Spleen (tissue), 11 donors: ENCODE data around the gene TDRKH. TPM values are rescaled to one million over a fixed set of nuclear protein-coding genes. Genes with fewer than 3 reads are reported as not detected.
A peak's percentile ranks its signal among the peaks of the same experiment; 100 is the strongest.

Source experiments
- DNase-seq: peaks from one replicate; pipeline ENCODE4 v3.0.0-alpha.2; 2020
- H3K27ac ChIP-seq, 8 donors: fragments of 200-600 bp; sonication (generic) in 7 of 8; 1 replicate in 4 of 8; 2 replicates in 4 of 8; pipeline versions ENCODE4 v1.5.0 to v1.8.0; 2016 to 2021; ENCODE audit warnings: inconsistent platforms in 4 of 8, mild to moderate bottlenecking in 4 of 8, moderate library complexity in 1 of 8
- H3K27me3 ChIP-seq, 7 donors: fragments of 200-600 bp; sonication (generic) in 6 of 7; replicated peaks in 1 of 7; 1 replicate in 4 of 7; 2 replicates in 3 of 7; pipeline versions ENCODE4 v1.5.0 to v1.8.0; 2016 to 2021; ENCODE audit warnings: inconsistent platforms in 3 of 7, mild to moderate bottlenecking in 1 of 7
- H3K36me3 ChIP-seq, 6 donors: fragments of 200-600 bp; sonication (generic) in 5 of 6; 1 replicate in 4 of 6; 2 replicates in 2 of 6; pipeline versions ENCODE4 v1.5.0 to v1.8.0; 2016 to 2021; ENCODE audit warnings: inconsistent platforms in 2 of 6
- H3K4me1 ChIP-seq, 6 donors: fragments of 200-600 bp; sonication (generic) in 5 of 6; 1 replicate in 3 of 6; 2 replicates in 3 of 6; pipeline versions ENCODE4 v1.5.0 to v1.8.0; 2016 to 2021; ENCODE audit warnings: inconsistent platforms in 3 of 6
- H3K4me3 ChIP-seq, 8 donors: fragments of 200-600 bp; sonication (generic) in 7 of 8; 1 replicate in 4 of 8; 2 replicates in 4 of 8; pipeline versions ENCODE4 v1.5.0 to v1.8.0; 2016 to 2021; ENCODE audit warnings: inconsistent platforms in 4 of 8, mild to moderate bottlenecking in 4 of 8, moderate library complexity in 2 of 8
- H3K9me3 ChIP-seq, 8 donors: fragments of 200-600 bp; sonication (generic) in 7 of 8; 1 replicate in 4 of 8; 2 replicates in 4 of 8; pipeline versions ENCODE4 v1.5.0 to v1.8.0; 2016 to 2021; ENCODE audit warnings: inconsistent platforms in 4 of 8
- CTCF ChIP-seq, 11 experiments: fragments of 200-600 bp in 7 of 11; fragments of 450-650 bp in 4 of 11; sonication (generic) in 4 of 11; IDR thresholded peaks in 8 of 11; conservative IDR thresholded peaks in 3 of 11; 1 replicate in 7 of 11; 2 replicates in 4 of 11; pipeline versions ENCODE4 v1.4.0 to v1.8.0; 2016 to 2021; ENCODE audit warnings: antibody characterized with exemption in 11 of 11, inconsistent platforms in 4 of 11, mild to moderate bottlenecking in 1 of 11
- POLR2A ChIP-seq, 3 donors: fragments of 450-650 bp; IDR thresholded peaks; one replicate each; pipeline ENCODE4 v1.5.1; 2017; ENCODE audit warnings: antibody characterized with exemption in 3 of 3, mild to moderate bottlenecking in 1 of 3
- POLR2AphosphoS5 ChIP-seq, 3 donors: sonication (generic); formaldehyde crosslinking; IDR thresholded peaks; one replicate each; pipeline ENCODE4 v1.5.1; 2017; ENCODE audit warnings: antibody characterized with exemption in 3 of 3
- WGBS, 5 donors: extraction: QIAGEN DNeasy Blood & Tissue Kit in 3 of 5; methylation state at CpG; one replicate each; pipeline versions ENCODE4 v1.1.5 to v1.1.7; 2013 to 2018; 5-methylcytosine and 5-hydroxymethylcytosine counted together
- intact Hi-C: fragments of 100-400 bp; cut with DNase I; formaldehyde crosslinking; loops from one replicate; pipeline ENCODE4 v1.15.0; 2023; ENCODE audit warnings: low total_unique reads
- polyA plus RNA-seq, 3 donors: library from polyadenylated mRNA; stranded (reverse); fragments of 200-250 nt; gene quantifications; one replicate each; pipeline ENCODE4 v1.2.1, GENCODE V29; 2013
- total RNA-seq, 7 donors: library from RNA; depleted of rRNA in 3 of 7; stranded (reverse); fragments of >200 nt in 3 of 7; fragmentation: NEBNext Ultra II Directional in 4 of 7; extraction: Animal tissue kit (Norgen Biotek cat#: 25700) in 4 of 7; gene quantifications; one replicate each; pipeline versions ENCODE4 v1.1.0 to v1.2.1, GENCODE V29; 2016 to 2021
- donor health status: healthy with polysubstance abuse.
- donor health status: DM: no; HTN: no; CAD: no; lungs with moderate emphysema.
- donor health status: DM: no; HTN: no; CAD: no.
- donor health status: Bipolar disorder and iron deficiency.
- donor health status: healthy.
- donor health status: DM: no; HTN: no; CAD: no.
- donor health status: DM: yes; HTN: yes; CAD: no.

TDRKH gene
- total and polyA plus RNA-seq, 10 donors, result 3.1 to 21.6 (median 12.5) TPM

- WGBS, 5 donors, result 73 to 91% (median 78%) methylated on average over 4 of the region's 4 CpGs
- intact Hi-C loops, result loop anchor here (10.0 kb wide), 1 partner anchor 236 kb away; no protein-coding TSS in a partner anchor
These were observed 40.9 kb upstream of the TDRKH start for GRCh38 chr1:151831256-151831591.

GRCh38 chr1:151830055-151830454 lies 39.8 kb upstream of the TDRKH start:
- peaks cover 0 to 23% (median 0%) of the 10 kb centered on the region in 7 donors for H3K27me3 ChIP-seq
- no peak for TF ChIP-seq POLR2A (IDR thresholded peaks at IDR 0.05)
- no peak for TF ChIP-seq CTCF (IDR thresholded peaks at IDR 0.05 in 8 of 11, conservative IDR thresholded peaks at IDR 0.05 in 3 of 11)
- no peak for TF ChIP-seq POLR2AphosphoS5 (IDR thresholded peaks at IDR 0.05)
- H3K36me3 ChIP-seq, result no peaks in the 10 kb centered on the region
- H3K27ac ChIP-seq, result peak overlapping the region in 3 of 8 donors; percentile 8 to 65 (median 36)
- WGBS, 5 donors, result 42 to 56% (median 49%) methylated on average over 6 of the region's 6 CpGs
- no peak overlapping the region for H3K4me3 ChIP-seq
- peaks cover 6 to 52% (median 29%) of the 10 kb centered on the region in 6 donors for H3K4me1 ChIP-seq
- no peaks in the 10 kb centered on the region for H3K9me3 ChIP-seq
- intact Hi-C loops, result loop anchor here (10.0 kb wide), 1 partner anchor 235 kb away; no protein-coding TSS in a partner anchor
- no peak for DNase-seq

More at GRCh38 chr1:151831256-151831591, 40.9 kb upstream of the TDRKH start:
- Histone ChIP-seq H3K9me3 (no peaks in the 10 kb centered on the region), H3K27ac (peak overlapping the region in 3 of 8 donors; percentile 4 to 65 (median 14)), H3K27me3 (peaks cover 0 to 19% (median 0%) of the 10 kb centered on the region in 7 donors), H3K4me1 (peaks cover 6 to 53% (median 29%) of the 10 kb centered on the region in 6 donors), H3K4me3 (peak overlapping the region in 1 of 8 donors; percentile 19), H3K36me3 (no peaks in the 10 kb centered on the region)
- TF ChIP-seq POLR2AphosphoS5 (IDR thresholded peaks at IDR 0.05) (no peak), CTCF (IDR thresholded peaks at IDR 0.05 in 8 of 11, conservative IDR thresholded peaks at IDR 0.05 in 3 of 11) (no peak), POLR2A (IDR thresholded peaks at IDR 0.05) (no peak)
- no peak for DNase-seq

GRCh38 chr1:151829352-151830046 lies 39.2 kb upstream of the TDRKH start:
- Histone ChIP-seq H3K27ac (peak overlapping the region in 3 of 8 donors; percentile 8 to 65 (median 36)), H3K4me1 (peaks cover 6 to 52% (median 29%) of the 10 kb centered on the region in 6 donors), H3K27me3 (peaks cover 0 to 23% (median 0%) of the 10 kb centered on the region in 7 donors), H3K9me3 (no peaks in the 10 kb centered on the region), H3K36me3 (no peaks in the 10 kb centered on the region), H3K4me3 (no peak overlapping the region)
- DNase-seq, result no peak
- TF ChIP-seq CTCF (IDR thresholded peaks at IDR 0.05 in 8 of 11, conservative IDR thresholded peaks at IDR 0.05 in 3 of 11), result no peak
- intact Hi-C loops, result loop anchor here (10.0 kb wide), 1 partner anchor 235 kb away; no protein-coding TSS in a partner anchor
- 27 to 39% (median 32%) methylated on average over 4 of the region's 4 CpGs for WGBS, 5 donors

GRCh38 chr1:151828921-151829320 lies 38.6 kb upstream of the TDRKH start:
- intact Hi-C loops, result no loop called here
- peaks cover 0 to 23% (median 0%) of the 10 kb centered on the region in 7 donors for H3K27me3 ChIP-seq
- no peak overlapping the region for H3K4me3 ChIP-seq
- DNase-seq, result no peak
- TF ChIP-seq CTCF (IDR thresholded peaks at IDR 0.05 in 8 of 11, conservative IDR thresholded peaks at IDR 0.05 in 3 of 11) (no peak), POLR2AphosphoS5 (IDR thresholded peaks at IDR 0.05) (no peak), POLR2A (IDR thresholded peaks at IDR 0.05) (no peak)
- peak overlapping the region in 2 of 8 donors; percentile 8 to 65 for H3K27ac ChIP-seq
- peaks cover 6 to 48% (median 27%) of the 10 kb centered on the region in 6 donors for H3K4me1 ChIP-seq
- no peaks in the 10 kb centered on the region for H3K9me3 ChIP-seq
- WGBS, 5 donors, result 3 to 9% (median 5%) methylated on average over 11 to 12 of the region's 12 CpGs
- H3K36me3 ChIP-seq, result no peaks in the 10 kb centered on the region
